ENCODE measurements around the gene WDFY2. TPM values are rescaled to one million over a fixed set of nuclear protein-coding genes. Genes with fewer than 3 reads are reported as not detected.
A peak's percentile ranks its signal among the peaks of the same experiment; 100 is the strongest.

Gene WDFY2
- total and polyA plus RNA-seq, 8 donors, result 11.4 to 25.2 (median 17.2) TPM

DNA sequence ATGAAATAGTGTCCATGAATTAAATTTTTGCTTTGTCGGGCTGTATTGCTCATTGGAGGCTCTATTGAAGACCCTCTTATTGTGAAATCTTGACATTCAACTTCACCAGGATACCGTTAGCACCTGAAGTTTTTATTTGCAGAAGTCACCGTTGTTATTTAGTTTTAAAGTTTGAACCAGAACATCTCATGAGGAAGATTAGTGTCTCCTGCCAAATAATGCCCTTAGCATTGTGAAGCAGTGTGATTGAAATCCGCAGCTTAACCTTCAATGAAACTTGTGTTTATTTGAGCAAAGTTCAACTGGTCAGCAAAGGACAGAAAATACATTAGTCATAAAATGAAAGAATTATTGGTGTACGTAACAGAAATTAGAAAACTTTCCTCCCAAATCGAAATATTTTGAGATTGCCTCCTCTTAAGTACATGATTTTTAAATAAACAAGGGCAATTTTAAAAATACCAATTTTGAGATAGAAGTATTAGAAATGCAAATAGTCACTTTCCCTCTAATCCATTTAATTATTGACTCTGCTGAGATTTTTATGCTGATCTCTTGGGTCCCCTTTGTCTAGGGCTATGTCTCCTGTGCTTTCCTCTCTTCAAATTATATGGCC is 84.4 kb downstream of the WDFY2 start:
- intact Hi-C loops (cut with DNase I), result no loop called here
- Histone ChIP-seq H3K36me3 (no peaks in the 10 kb centered on the region), H3K4me1 (peaks cover 23 to 53% (median 47%) of the 10 kb centered on the region in 3 donors), H3K27ac (peak overlapping the region in 1 of 4 donors; percentile 2), H3K27me3 (no peaks in the 10 kb centered on the region), H3K4me3 (no peak overlapping the region), H3K9me3 (no peaks in the 10 kb centered on the region)
- DNase-seq (no peak), ATAC-seq (peak in 3 of 4 donors; percentile 37 to 56 (median 42)), FAIRE-seq (no peak)
- TF ChIP-seq, protein P1, sequence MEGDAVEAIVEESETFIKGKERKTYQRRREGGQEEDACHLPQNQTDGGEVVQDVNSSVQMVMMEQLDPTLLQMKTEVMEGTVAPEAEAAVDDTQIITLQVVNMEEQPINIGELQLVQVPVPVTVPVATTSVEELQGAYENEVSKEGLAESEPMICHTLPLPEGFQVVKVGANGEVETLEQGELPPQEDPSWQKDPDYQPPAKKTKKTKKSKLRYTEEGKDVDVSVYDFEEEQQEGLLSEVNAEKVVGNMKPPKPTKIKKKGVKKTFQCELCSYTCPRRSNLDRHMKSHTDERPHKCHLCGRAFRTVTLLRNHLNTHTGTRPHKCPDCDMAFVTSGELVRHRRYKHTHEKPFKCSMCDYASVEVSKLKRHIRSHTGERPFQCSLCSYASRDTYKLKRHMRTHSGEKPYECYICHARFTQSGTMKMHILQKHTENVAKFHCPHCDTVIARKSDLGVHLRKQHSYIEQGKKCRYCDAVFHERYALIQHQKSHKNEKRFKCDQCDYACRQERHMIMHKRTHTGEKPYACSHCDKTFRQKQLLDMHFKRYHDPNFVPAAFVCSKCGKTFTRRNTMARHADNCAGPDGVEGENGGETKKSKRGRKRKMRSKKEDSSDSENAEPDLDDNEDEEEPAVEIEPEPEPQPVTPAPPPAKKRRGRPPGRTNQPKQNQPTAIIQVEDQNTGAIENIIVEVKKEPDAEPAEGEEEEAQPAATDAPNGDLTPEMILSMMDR (IDR thresholded peaks at IDR 0.05), result no peak
- 24 to 26% methylated on average over 6 of the region's 6 CpGs for WGBS, 2 donors

- intact Hi-C loops (cut with DNase I), result no loop called here
- Histone ChIP-seq H3K9me3 (no peaks in the 10 kb centered on the region), H3K4me1 (peaks cover 14 to 36% (median 32%) of the 10 kb centered on the region in 3 donors), H3K4me3 (no peak overlapping the region), H3K27ac (no peak overlapping the region), H3K27me3 (no peaks in the 10 kb centered on the region), H3K36me3 (no peaks in the 10 kb centered on the region)
- 72 to 79% methylated on average over 2 of the region's 2 CpGs for WGBS, 2 donors
- TF ChIP-seq, protein P1 (IDR thresholded peaks at IDR 0.05), result no peak
- FAIRE-seq (no peak), DNase-seq (no peak), ATAC-seq (no peak)
Observed at GRCh38 chr13:51673165-51673564, 88.9 kb downstream of the WDFY2 start.

GRCh38 chr13:51674276-51674675 is 90.0 kb downstream of the WDFY2 start:
- no peak for FAIRE-seq
- Histone ChIP-seq H3K9me3 (no peaks in the 10 kb centered on the region), H3K27me3 (no peaks in the 10 kb centered on the region), H3K4me3 (no peak overlapping the region), H3K27ac (peak overlapping the region in 2 of 4 donors; percentile 42 to 65), H3K4me1 (peaks cover 3 to 30% (median 23%) of the 10 kb centered on the region in 3 donors), H3K36me3 (no peaks in the 10 kb centered on the region)
- peak; percentile 91 to 97 (median 97) for ATAC-seq
- peak; percentile 55 to 80 (median 72) for DNase-seq
- intact Hi-C loops (cut with DNase I), result no loop called here
- TF ChIP-seq, protein P1 (IDR thresholded peaks at IDR 0.05), result no peak
- 24 to 35% methylated on average over 5 of the region's 5 CpGs for WGBS, 2 donors

DNA sequence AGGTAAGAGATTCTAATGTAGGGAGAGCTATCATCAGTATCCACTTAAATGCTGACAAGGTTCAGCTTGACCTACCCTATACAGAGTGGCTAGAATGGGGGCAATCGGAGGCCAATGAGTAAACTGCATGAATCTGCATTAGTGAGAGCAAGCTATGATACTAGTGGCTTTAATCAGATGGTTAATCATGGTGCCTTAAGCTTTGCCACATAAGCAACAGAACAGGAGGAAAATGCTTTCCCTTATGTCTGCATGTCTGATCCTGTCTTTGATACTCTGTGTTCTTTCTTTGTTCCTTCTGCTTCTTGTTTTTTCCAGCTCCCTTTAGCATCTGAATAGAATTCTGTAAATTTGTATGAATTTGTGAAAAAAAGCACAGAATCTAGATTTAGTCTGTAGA is 91.1 kb downstream of the WDFY2 start:
- H3K27me3 ChIP-seq, result no peaks in the 10 kb centered on the region
- intact Hi-C loops (cut with DNase I), result no loop called here
- DNase-seq, result no peak
- no peaks in the 10 kb centered on the region for H3K9me3 ChIP-seq
- WGBS, 2 donors, result 91 to 97% methylated on average over 1 of the region's 1 CpG
- no peak for ATAC-seq
- H3K4me1 ChIP-seq, result peaks cover 0 to 28% (median 15%) of the 10 kb centered on the region in 3 donors
- H3K27ac ChIP-seq, result no peak overlapping the region
- H3K4me3 ChIP-seq, result no peak overlapping the region
- TF ChIP-seq, protein P1 (IDR thresholded peaks at IDR 0.05), result no peak
- no peaks in the 10 kb centered on the region for H3K36me3 ChIP-seq
- FAIRE-seq, result no peak

- DNase-seq (no peak), ATAC-seq (no peak), FAIRE-seq (no peak)
- 99 to 100% methylated on average over 3 of the region's 3 CpGs for whole genome bisulfite sequencing, 2 donors
- no peaks in the 10 kb centered on the region for H3K27me3 ChIP-seq
- TF ChIP-seq, protein P1 (IDR thresholded peaks at IDR 0.05), result no peak
- intact Hi-C loops (cut with DNase I), result no loop called here
- H3K4me3 ChIP-seq, result no peak overlapping the region
- no peaks in the 10 kb centered on the region for H3K36me3 ChIP-seq
- no peak overlapping the region for H3K27ac ChIP-seq
- H3K4me1 ChIP-seq, result peaks cover 0 to 28% (median 15%) of the 10 kb centered on the region in 3 donors
- no peaks in the 10 kb centered on the region for H3K9me3 ChIP-seq
Observed at GRCh38 chr13:51675877-51676276, 91.6 kb downstream of the WDFY2 start.

All from pancreas (tissue), 10 donors.